GM12865 (cell line): ENCODE measurements around the gene DSCAM.
"Not testable (repeated sequence)": the region's sequence is repeated elsewhere in the genome, so short reads cannot be mapped to it uniquely, and the experiment has no call there.

Experiments used
- DNase-seq: peaks from one replicate; pipeline ENCODE4 v3.0.0; 2010; ENCODE audit warnings: low read depth
- H3K4me3 ChIP-seq: 2 replicates; pipeline ENCODE4 v1.5.1; 2011; ENCODE audit warnings: mild to moderate bottlenecking, low read depth, low read length, control low read depth
- CTCF ChIP-seq: IDR thresholded peaks from 2 replicates; pipeline ENCODE4 v1.5.1; 2011; ENCODE audit warnings: low read length, control low read depth, low read depth, inconsistent platforms; ENCODE audit not compliant: insufficient read depth; ENCODE audit errors: missing control alignments

Gene DSCAM

GRCh38 chr21:40846587-40847411 is at the start of gene DSCAM:
Gene DSCAM, minus strand, starts transcription at chr21:40847158. Its CDS starts 497 bp downstream, at chr21:40846661.
- no peak for TF ChIP-seq CTCF
- DNase-seq = no peak
- H3K4me3 ChIP-seq = no peak within 1 kb of the TSS

GRCh38 chr21:40895697-40896096 is 48.7 kb upstream of the DSCAM start:
- not testable (repeated sequence) for DNase-seq, H3K4me3 ChIP-seq

- DNase-seq = no peak
- TF ChIP-seq CTCF = no peak
- H3K4me3 ChIP-seq = no peak overlapping the region
Measured at GRCh38 chr21:40886931-40887330, 40.0 kb upstream of the DSCAM start.

GRCh38 chr21:40886006-40886405 is 39.0 kb upstream of the DSCAM start:
- DNase-seq = no peak
- no peak overlapping the region for H3K4me3 ChIP-seq
- TF ChIP-seq CTCF = no peak

- H3K4me3 ChIP-seq = no peak overlapping the region
- no peak for DNase-seq
- TF ChIP-seq CTCF = no peak
Measured at GRCh38 chr21:40882192-40882915, 35.4 kb upstream of the DSCAM start.

GRCh38 chr21:40881767-40882166 is 34.8 kb upstream of the DSCAM start:
- DNase-seq = no peak
- H3K4me3 ChIP-seq = no peak overlapping the region
- no peak for TF ChIP-seq CTCF

GRCh38 chr21:40871099-40871498 is 24.1 kb upstream of the DSCAM start:
- no peak for DNase-seq
- TF ChIP-seq CTCF = no peak

More at GRCh38 chr21:40871099-40871498, 24.1 kb upstream of the DSCAM start:
- H3K4me3 ChIP-seq = no peak overlapping the region
